Astrocyte (in vitro differentiated cells and primary cell): ENCODE measurements around the gene GOLGA6L9.
"Not testable (repeated sequence)": the region's sequence is repeated elsewhere in the genome, so short reads cannot be mapped to it uniquely, and the experiment has no call there.

Experiments
- EZH2 ChIP-seq: IDR thresholded peaks from 2 replicates; pipeline ENCODE4 v1.6.1; 2012; ENCODE audit warnings: mild to moderate bottlenecking, low read length, inconsistent platforms; ENCODE audit not compliant: insufficient read depth
- TF ChIP-seq, protein P1 (sequence below): IDR thresholded peaks from 2 replicates; pipeline ENCODE4 v1.5.1; 2011; ENCODE audit warnings: low read depth, mild to moderate bottlenecking, inconsistent platforms, low read length, moderate library complexity; ENCODE audit not compliant: insufficient read depth

- TF ChIP-seq, protein P1, sequence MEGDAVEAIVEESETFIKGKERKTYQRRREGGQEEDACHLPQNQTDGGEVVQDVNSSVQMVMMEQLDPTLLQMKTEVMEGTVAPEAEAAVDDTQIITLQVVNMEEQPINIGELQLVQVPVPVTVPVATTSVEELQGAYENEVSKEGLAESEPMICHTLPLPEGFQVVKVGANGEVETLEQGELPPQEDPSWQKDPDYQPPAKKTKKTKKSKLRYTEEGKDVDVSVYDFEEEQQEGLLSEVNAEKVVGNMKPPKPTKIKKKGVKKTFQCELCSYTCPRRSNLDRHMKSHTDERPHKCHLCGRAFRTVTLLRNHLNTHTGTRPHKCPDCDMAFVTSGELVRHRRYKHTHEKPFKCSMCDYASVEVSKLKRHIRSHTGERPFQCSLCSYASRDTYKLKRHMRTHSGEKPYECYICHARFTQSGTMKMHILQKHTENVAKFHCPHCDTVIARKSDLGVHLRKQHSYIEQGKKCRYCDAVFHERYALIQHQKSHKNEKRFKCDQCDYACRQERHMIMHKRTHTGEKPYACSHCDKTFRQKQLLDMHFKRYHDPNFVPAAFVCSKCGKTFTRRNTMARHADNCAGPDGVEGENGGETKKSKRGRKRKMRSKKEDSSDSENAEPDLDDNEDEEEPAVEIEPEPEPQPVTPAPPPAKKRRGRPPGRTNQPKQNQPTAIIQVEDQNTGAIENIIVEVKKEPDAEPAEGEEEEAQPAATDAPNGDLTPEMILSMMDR: not testable (repeated sequence)
- TF ChIP-seq EZH2: not testable (repeated sequence)
Measured at GRCh38 chr15:82414525-82415191, 15.0 kb upstream of the GOLGA6L9 start.
